ENCODE measurements around the gene GATAD2B.
"Not testable (repeated sequence)": the region's sequence is repeated elsewhere in the genome, so short reads cannot be mapped to it uniquely, and the experiment has no call there.

Gene GATAD2B

GRCh38 chr1:153929426-153929825, 6.7 kb upstream of the GATAD2B start:
- DNase-seq: no peak

GRCh38 chr1:153928791-153929341, 6.1 kb upstream of the GATAD2B start:
- DNase-seq: no peak

GRCh38 chr1:153928245-153928644, 5.5 kb upstream of the GATAD2B start:
- DNase-seq: no peak

- no peak for DNase-seq
Observed at GRCh38 chr1:153926405-153926804, 3.6 kb upstream of the GATAD2B start.

- DNase-seq: peak; percentile 81
Observed at GRCh38 chr1:153922076-153922971, 448 bp downstream of the GATAD2B start.

GRCh38 chr1:153921803-153922075, 1.0 kb downstream of the GATAD2B start:
- no peak for DNase-seq

GRCh38 chr1:153921080-153921802, 1.5 kb downstream of the GATAD2B start:
- DNase-seq: no peak

GRCh38 chr1:153919876-153920852, 2.6 kb downstream of the GATAD2B start:
- no peak for DNase-seq

GRCh38 chr1:153916297-153916696, 6.5 kb downstream of the GATAD2B start:
- DNase-seq: no peak

- DNase-seq: no peak
Observed at GRCh38 chr1:153912349-153912748, 10.4 kb downstream of the GATAD2B start.

GRCh38 chr1:153910560-153910959, 12.2 kb downstream of the GATAD2B start:
- not testable (repeated sequence) for DNase-seq

GRCh38 chr1:153908071-153908470, 14.7 kb downstream of the GATAD2B start:
- DNase-seq: no peak

- DNase-seq: no peak
Observed at GRCh38 chr1:153907134-153907533, 15.6 kb downstream of the GATAD2B start.

GRCh38 chr1:153906396-153906795, 16.4 kb downstream of the GATAD2B start:
- DNase-seq: no peak

GRCh38 chr1:153905908-153906307, 16.9 kb downstream of the GATAD2B start:
- DNase-seq: not testable (repeated sequence)

GRCh38 chr1:153903841-153904455, 18.8 kb downstream of the GATAD2B start:
- DNase-seq: no peak

- DNase-seq: no peak
Observed at GRCh38 chr1:153899509-153899908, 23.3 kb downstream of the GATAD2B start.

- not testable (repeated sequence) for DNase-seq
Observed at GRCh38 chr1:153895866-153896265, 26.9 kb downstream of the GATAD2B start.

GRCh38 chr1:153891042-153891441, 31.7 kb downstream of the GATAD2B start:
- DNase-seq: not testable (repeated sequence)

GRCh38 chr1:153888533-153888932, 34.2 kb downstream of the GATAD2B start:
- DNase-seq: no peak

GRCh38 chr1:153886127-153886526, 36.6 kb downstream of the GATAD2B start:
- DNase-seq: no peak

GRCh38 chr1:153883223-153883622, 39.5 kb downstream of the GATAD2B start:
- DNase-seq: no peak
